Mesendoderm (in vitro differentiated cells): ENCODE measurements around the gene ATG4C.

Experiments
- DNase-seq: peaks from one replicate; pipeline ENCODE4 v3.0.0; 2013
- H2AK5ac ChIP-seq: 2 replicates; pipeline ENCODE4 v1.6.1; 2013; ENCODE audit warnings: low read length, inconsistent platforms
- H2BK120ac ChIP-seq: 2 replicates; pipeline ENCODE4 v1.6.1; 2013; ENCODE audit warnings: low read depth, mild to moderate bottlenecking, low read length, moderate library complexity, mixed read lengths
- H2BK15ac ChIP-seq: replicated peaks from 2 replicates; pipeline ENCODE4 v1.6.1; 2013; ENCODE audit warnings: low read depth, mild to moderate bottlenecking, moderate library complexity
- H2BK5ac ChIP-seq: 2 replicates; pipeline ENCODE4 v1.6.1; 2013; ENCODE audit warnings: low read length, inconsistent platforms
- H3K18ac ChIP-seq: 2 replicates; pipeline ENCODE4 v1.6.1; 2013; ENCODE audit warnings: mild to moderate bottlenecking, low read length, mixed read lengths
- H3K23ac ChIP-seq: one replicate; pipeline ENCODE4 v1.6.1; 2013; ENCODE audit warnings: low read length
- H3K27ac ChIP-seq: 2 replicates; pipeline ENCODE4 v1.5.1; 2013; ENCODE audit warnings: low read depth, mild to moderate bottlenecking, inconsistent platforms, low read length, moderate library complexity
- H3K27me3 ChIP-seq: 2 replicates; pipeline ENCODE4 v1.6.1; 2013; ENCODE audit warnings: low read length, control low read depth, mild to moderate bottlenecking, inconsistent platforms; ENCODE audit not compliant: insufficient read depth, poor library complexity
- H3K36me3 ChIP-seq: 2 replicates; pipeline ENCODE4 v1.6.1; 2013; ENCODE audit warnings: low read length, inconsistent platforms; ENCODE audit not compliant: control insufficient read depth, insufficient read depth
- H3K4ac ChIP-seq: one replicate; pipeline ENCODE4 v1.6.1; 2013; ENCODE audit warnings: low read depth, mild to moderate bottlenecking, low read length, moderate library complexity
- H3K4me1 ChIP-seq: 2 replicates; pipeline ENCODE4 v1.6.1; 2013; ENCODE audit warnings: low read depth, low read length, inconsistent platforms; ENCODE audit not compliant: control insufficient read depth
- H3K4me2 ChIP-seq: 2 replicates; pipeline ENCODE4 v1.6.1; 2013; ENCODE audit warnings: low read length
- H3K4me3 ChIP-seq: 2 replicates; pipeline ENCODE4 v1.5.1; 2013; ENCODE audit warnings: mild to moderate bottlenecking, low read length
- H3K56ac ChIP-seq: one replicate; pipeline ENCODE4 v1.6.1; 2013; ENCODE audit warnings: low read length
- H3K79me1 ChIP-seq: 2 replicates; pipeline ENCODE4 v1.6.1; 2013; ENCODE audit warnings: low read length, inconsistent platforms
- H3K79me2 ChIP-seq: 2 replicates; pipeline ENCODE4 v1.6.1; 2013; ENCODE audit warnings: mild to moderate bottlenecking, low read length; ENCODE audit not compliant: control insufficient read depth, insufficient read depth
- H3K9ac ChIP-seq: 2 replicates; pipeline ENCODE4 v1.6.1; 2013; ENCODE audit warnings: low read length, inconsistent platforms
- H4K5ac ChIP-seq: one replicate; pipeline ENCODE4 v1.6.1; 2013; ENCODE audit warnings: low read length
- H4K8ac ChIP-seq: one replicate; pipeline ENCODE4 v1.6.1; 2013; ENCODE audit warnings: low read depth, mild to moderate bottlenecking, control low read depth, low read length, moderate library complexity
- WGBS: extraction: QIAGEN DNeasy Blood & Tissue Kit; methylation state at CpG from one replicate; pipeline ENCODE4 v1.1.7; 2013; ENCODE audit warnings: low lambda C conversion rate, missing lambda C conversion rate; ENCODE audit not compliant: insufficient coverage; ENCODE audit errors: extremely low coverage; 5-methylcytosine and 5-hydroxymethylcytosine counted together

ATG4C gene

DNA sequence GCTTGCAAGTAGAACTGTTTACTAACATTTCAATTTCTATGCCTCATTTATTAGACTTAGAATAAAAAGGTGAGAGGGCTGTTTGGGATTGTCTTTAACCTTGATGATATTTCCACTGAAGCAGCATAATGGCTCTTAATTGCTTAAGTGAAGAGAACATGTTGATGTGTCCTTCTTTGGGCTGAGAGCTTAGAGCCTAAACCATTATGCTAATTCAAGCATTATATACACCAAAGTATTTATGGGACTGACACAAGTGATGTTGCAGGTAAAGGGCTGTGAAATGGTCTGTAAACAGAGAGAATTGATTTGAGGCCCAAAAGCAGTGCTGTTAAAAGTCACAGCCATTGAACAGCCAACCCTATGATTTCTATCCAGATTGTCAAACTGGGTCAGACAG, 113.9 kb downstream of the ATG4C start:
- H2BK120ac ChIP-seq: no peak overlapping the region
- no peak overlapping the region for H4K8ac ChIP-seq
- no peak overlapping the region for H2AK5ac ChIP-seq
- no peak overlapping the region for H2BK15ac ChIP-seq
- no peak overlapping the region for H3K23ac ChIP-seq
- H3K79me2 ChIP-seq: no peaks in the 10 kb centered on the region
- no peaks in the 10 kb centered on the region for H3K36me3 ChIP-seq
- H3K4me3 ChIP-seq: no peak overlapping the region
- no peak for DNase-seq
- no peaks in the 10 kb centered on the region for H3K79me1 ChIP-seq
- H3K4me1 ChIP-seq: no peaks in the 10 kb centered on the region
- H3K56ac ChIP-seq: no peak overlapping the region
- H3K4ac ChIP-seq: no peak overlapping the region
- no peak overlapping the region for H3K18ac ChIP-seq
- H3K4me2 ChIP-seq: no peak overlapping the region
- H2BK5ac ChIP-seq: no peak overlapping the region
- no peaks in the 10 kb centered on the region for H3K27me3 ChIP-seq
- H3K27ac ChIP-seq: no peak overlapping the region
- no peak overlapping the region for H3K9ac ChIP-seq
- H4K5ac ChIP-seq: no peak overlapping the region

DNA sequence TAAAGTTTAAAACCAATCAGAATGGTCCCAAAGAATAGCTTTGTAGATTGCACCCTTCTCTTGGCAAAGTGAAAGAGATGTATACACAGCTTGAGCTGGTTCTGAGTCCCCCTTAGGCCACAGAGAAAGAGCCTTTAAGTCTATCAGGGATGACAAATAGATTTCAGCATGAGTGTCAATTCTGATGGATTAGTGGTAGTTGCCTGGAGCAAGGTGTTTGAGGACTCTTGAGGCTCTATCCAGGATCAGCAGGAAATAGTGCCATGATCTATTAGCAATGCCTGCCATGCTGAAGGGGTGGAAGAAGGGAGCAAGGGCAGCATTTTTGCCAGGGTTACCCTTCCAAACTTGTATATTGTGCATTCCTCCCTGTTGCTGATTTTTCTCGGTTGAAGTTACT, 116.6 kb downstream of the ATG4C start:
- Histone ChIP-seq H3K27ac (no peak overlapping the region), H2BK120ac (no peak overlapping the region), H3K4me2 (no peak overlapping the region), H3K4me3 (no peak overlapping the region), H4K8ac (no peak overlapping the region), H2AK5ac (no peak overlapping the region), H3K36me3 (no peaks in the 10 kb centered on the region), H2BK15ac (no peak overlapping the region), H2BK5ac (no peak overlapping the region), H3K27me3 (no peaks in the 10 kb centered on the region), H4K5ac (no peak overlapping the region), H3K79me2 (no peaks in the 10 kb centered on the region), H3K23ac (no peak overlapping the region), H3K9ac (no peak overlapping the region), H3K79me1 (no peaks in the 10 kb centered on the region), H3K18ac (no peak overlapping the region), H3K56ac (no peak overlapping the region), H3K4ac (no peak overlapping the region), H3K4me1 (no peaks in the 10 kb centered on the region)
- no CpG with 5 or more reads among the region's 1 CpG for WGBS
- DNase-seq: peak; percentile 42

DNA sequence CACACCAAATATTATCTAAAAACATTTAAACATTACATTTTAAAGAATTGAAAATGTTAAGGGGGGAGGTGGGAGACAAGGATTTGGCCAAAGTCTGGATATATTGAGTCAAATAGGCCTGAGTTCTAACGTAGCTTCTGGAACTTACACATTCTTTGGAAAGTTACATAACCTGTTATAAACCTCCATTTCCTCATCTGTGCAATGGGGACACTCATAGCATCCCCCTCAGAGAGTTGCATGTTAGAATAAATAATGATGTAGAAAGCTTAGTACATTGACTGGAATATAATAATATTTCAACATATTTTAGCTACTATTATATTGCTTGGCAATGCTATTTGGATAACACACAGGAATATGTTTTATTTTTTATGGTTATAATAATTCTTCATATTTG, 117.7 kb downstream of the ATG4C start:
- H3K23ac ChIP-seq: no peak overlapping the region
- H3K18ac ChIP-seq: no peak overlapping the region
- H4K5ac ChIP-seq: no peak overlapping the region
- H3K56ac ChIP-seq: no peak overlapping the region
- H3K27ac ChIP-seq: no peak overlapping the region
- no peaks in the 10 kb centered on the region for H3K36me3 ChIP-seq
- H3K27me3 ChIP-seq: no peaks in the 10 kb centered on the region
- no peak overlapping the region for H2BK15ac ChIP-seq
- H3K4ac ChIP-seq: no peak overlapping the region
- H3K4me3 ChIP-seq: no peak overlapping the region
- no peak overlapping the region for H2BK5ac ChIP-seq
- no peaks in the 10 kb centered on the region for H3K79me2 ChIP-seq
- no peaks in the 10 kb centered on the region for H3K4me1 ChIP-seq
- no peak for DNase-seq
- H4K8ac ChIP-seq: no peak overlapping the region
- WGBS: no CpG with 5 or more reads among the region's 1 CpG
- no peak overlapping the region for H3K9ac ChIP-seq
- H3K79me1 ChIP-seq: no peaks in the 10 kb centered on the region
- no peak overlapping the region for H2AK5ac ChIP-seq
- H3K4me2 ChIP-seq: no peak overlapping the region
- no peak overlapping the region for H2BK120ac ChIP-seq

DNA sequence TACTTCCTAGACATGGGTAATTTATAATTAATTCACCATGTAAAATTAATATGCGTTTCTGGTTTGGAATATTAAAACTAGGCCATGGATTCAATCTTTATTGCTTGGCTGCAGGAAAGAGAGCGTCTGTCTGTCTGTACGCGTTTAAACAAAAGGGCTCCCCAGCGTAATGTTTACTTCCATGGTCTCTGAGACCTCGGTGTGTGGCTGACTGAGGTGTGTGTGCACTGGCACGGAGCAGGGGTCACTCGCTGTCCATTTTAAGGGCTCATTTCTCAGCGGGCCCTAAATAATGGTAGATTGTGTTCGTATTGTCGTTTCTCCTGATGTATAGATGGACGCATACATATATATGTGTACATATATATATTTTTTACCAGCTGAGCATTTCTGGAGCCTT, 119.6 kb downstream of the ATG4C start:
- no peaks in the 10 kb centered on the region for H3K27me3 ChIP-seq
- WGBS: no CpG with 5 or more reads among the region's 12 CpGs

DNA sequence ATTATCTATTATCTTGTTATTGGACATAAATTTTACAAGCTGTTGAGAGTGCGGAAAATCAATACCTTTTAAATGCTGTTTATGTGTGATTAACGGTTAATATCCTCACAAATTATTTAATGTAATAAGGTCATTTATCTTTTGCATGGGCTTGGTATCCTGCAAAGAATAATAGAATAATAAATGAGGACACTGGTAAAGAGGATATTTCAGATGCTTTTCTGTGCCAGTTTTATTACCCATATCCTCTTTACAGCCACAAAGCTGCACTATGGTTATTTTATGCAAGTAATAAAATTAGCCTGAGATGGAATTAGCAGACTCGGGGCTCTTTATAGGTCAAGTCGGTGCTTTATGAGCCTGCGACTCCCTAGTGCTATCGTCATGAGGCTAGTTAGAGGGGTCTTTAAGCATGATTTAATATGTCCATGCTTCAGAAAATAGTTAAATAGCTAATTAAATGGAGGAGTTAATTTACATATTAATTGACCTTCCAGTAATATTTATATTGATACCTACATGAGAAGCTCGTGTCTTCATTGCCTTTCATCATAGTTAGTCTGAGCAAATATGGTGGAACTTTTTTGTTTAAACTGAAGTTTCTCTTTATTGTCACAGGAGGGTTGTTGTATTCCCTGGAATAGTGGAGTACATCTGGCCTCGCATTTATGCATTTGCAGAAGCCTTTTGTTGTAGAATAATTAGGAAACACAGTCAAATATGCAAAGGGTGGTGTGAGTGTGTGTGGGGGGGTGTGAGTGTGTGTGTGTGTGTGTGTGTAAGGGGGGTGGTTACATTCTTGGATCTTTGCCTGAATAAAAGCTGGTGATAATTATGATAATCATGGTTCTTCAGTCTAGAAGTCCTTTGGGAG, 120.3 kb downstream of the ATG4C start:
- Histone ChIP-seq H3K9ac (no peak overlapping the region), H3K18ac (no peak overlapping the region), H3K4ac (no peak overlapping the region), H3K27me3 (no peaks in the 10 kb centered on the region), H3K36me3 (no peaks in the 10 kb centered on the region), H2BK15ac (no peak overlapping the region), H3K4me3 (no peak overlapping the region), H3K79me2 (no peaks in the 10 kb centered on the region), H3K4me2 (no peak overlapping the region), H3K79me1 (no peaks in the 10 kb centered on the region), H2BK5ac (no peak overlapping the region), H3K27ac (no peak overlapping the region), H3K56ac (no peak overlapping the region), H3K23ac (no peak overlapping the region), H4K5ac (no peak overlapping the region), H2AK5ac (no peak overlapping the region), H4K8ac (no peak overlapping the region), H2BK120ac (no peak overlapping the region), H3K4me1 (no peaks in the 10 kb centered on the region)
- DNase-seq: no peak
- no CpG with 5 or more reads among the region's 8 CpGs for WGBS

More for the DNA sequence above, 119.6 kb downstream of the ATG4C start:
- no peak overlapping the region for H2BK5ac ChIP-seq
- H2BK15ac ChIP-seq: no peak overlapping the region
- no peak overlapping the region for H3K23ac ChIP-seq
- no peak overlapping the region for H3K4me3 ChIP-seq
- no peak overlapping the region for H3K9ac ChIP-seq
- H3K27ac ChIP-seq: no peak overlapping the region
- no peak overlapping the region for H3K4ac ChIP-seq
- H3K36me3 ChIP-seq: no peaks in the 10 kb centered on the region
- no peaks in the 10 kb centered on the region for H3K79me1 ChIP-seq
- H3K79me2 ChIP-seq: no peaks in the 10 kb centered on the region
- no peaks in the 10 kb centered on the region for H3K4me1 ChIP-seq
- H3K4me2 ChIP-seq: no peak overlapping the region
- H4K5ac ChIP-seq: no peak overlapping the region
- H2BK120ac ChIP-seq: no peak overlapping the region
- H4K8ac ChIP-seq: no peak overlapping the region
- no peak overlapping the region for H3K18ac ChIP-seq
- DNase-seq: no peak
- H3K56ac ChIP-seq: no peak overlapping the region
- H2AK5ac ChIP-seq: no peak overlapping the region

DNA sequence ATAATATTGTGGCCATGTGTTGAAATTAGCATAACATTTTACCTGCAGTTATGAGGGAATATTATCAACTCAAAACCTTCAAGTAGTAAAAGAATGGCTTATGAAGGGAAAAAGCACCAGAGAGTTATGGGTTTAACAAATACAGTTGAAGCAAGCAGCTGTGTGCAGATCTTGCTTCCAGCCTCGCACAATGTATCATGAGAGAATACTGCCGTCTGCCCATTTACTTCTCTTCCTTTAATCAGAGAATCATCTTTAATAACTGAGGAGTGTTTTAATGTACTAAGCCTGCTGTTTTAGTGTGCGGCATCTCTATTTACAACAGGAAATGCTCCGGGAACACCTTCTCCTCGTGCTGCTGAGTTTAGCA, 120.9 kb downstream of the ATG4C start:
- no peak overlapping the region for H3K4ac ChIP-seq

More for the DNA sequence above, 120.9 kb downstream of the ATG4C start:
- no peaks in the 10 kb centered on the region for H3K79me2 ChIP-seq
- no peaks in the 10 kb centered on the region for H3K4me1 ChIP-seq
- H2BK15ac ChIP-seq: no peak overlapping the region
- WGBS: no CpG with 5 or more reads among the region's 5 CpGs
- no peak overlapping the region for H3K27ac ChIP-seq
- H3K27me3 ChIP-seq: no peaks in the 10 kb centered on the region
- H2BK120ac ChIP-seq: no peak overlapping the region
- H3K79me1 ChIP-seq: no peaks in the 10 kb centered on the region
- H3K23ac ChIP-seq: no peak overlapping the region
- no peak overlapping the region for H4K5ac ChIP-seq
- no peak overlapping the region for H3K9ac ChIP-seq
- H4K8ac ChIP-seq: no peak overlapping the region
- no peak overlapping the region for H3K18ac ChIP-seq
- no peak overlapping the region for H3K56ac ChIP-seq
- H2BK5ac ChIP-seq: no peak overlapping the region
- H2AK5ac ChIP-seq: no peak overlapping the region
- no peak overlapping the region for H3K4me3 ChIP-seq
- no peak for DNase-seq
- no peaks in the 10 kb centered on the region for H3K36me3 ChIP-seq
- no peak overlapping the region for H3K4me2 ChIP-seq
